Tibial nerve (tissue), 3 donors: ENCODE data around the gene IL12A.

Experiments
- CTCF ChIP-seq, 5 experiments: fragments of 200-600 bp in 3 of 5; fragments of 450-650 bp in 2 of 5; sonication (generic) in 3 of 5; IDR thresholded peaks; one replicate each; pipeline ENCODE4 v1.5.1; 2016 to 2019; ENCODE audit warnings: antibody characterized with exemption in 5 of 5, mild to moderate bottlenecking in 3 of 5, moderate library complexity in 2 of 5
- POLR2A ChIP-seq, 2 donors: fragments of 450-650 bp; IDR thresholded peaks; one replicate each; pipeline ENCODE4 v1.6.1; 2017; ENCODE audit warnings: antibody characterized with exemption in 2 of 2, mild to moderate bottlenecking in 2 of 2, moderate library complexity in 2 of 2

- TF ChIP-seq CTCF (IDR thresholded peaks at IDR 0.05) (no peak), POLR2A (IDR thresholded peaks at IDR 0.05) (no peak)
Observed at GRCh38 chr3:160010578-160010977, 21.9 kb downstream of the IL12A start.
